Measurements from ENCODE around the gene KCNJ6. TPM values are rescaled to one million over a fixed set of nuclear protein-coding genes. Genes with fewer than 3 reads are reported as not detected.

KCNJ6 gene
- total RNA-seq, 2 experiments from 2014 or later, result not detected

- no peaks in the 10 kb centered on the region for H4K20me1 ChIP-seq (ENCODE audit: insufficient read depth, low read length)
- no peak overlapping the region for H2AFZ ChIP-seq (ENCODE audit: low read length)
- no peak for TF ChIP-seq CTCF (conservative IDR thresholded peaks at IDR 0.05; ENCODE audit: low read length)
- no peak for TF ChIP-seq EZH2phosphoT487 (IDR thresholded peaks at IDR 0.05; ENCODE audit: borderline replicate concordance, low read depth, low read length)
- no peaks in the 10 kb centered on the region for H3K9me3 ChIP-seq (ENCODE audit: low read length)
- no peaks in the 10 kb centered on the region for H3K4me1 ChIP-seq (ENCODE audit: insufficient read depth, low read length, poor library complexity, severe bottlenecking)
- no peak for DNase-seq (ENCODE audit: low spot score)
- no peak overlapping the region for H3K4me2 ChIP-seq (ENCODE audit: low read length)
- intact Hi-C loops (cut with micrococcal nuclease; ENCODE audit: unreplicated experiment), result no loop called here
- no TSS peak for BruUV-seq (replicated peaks)
- H3K4me3 ChIP-seq (ENCODE audit: low read depth, low read length, poor library complexity, severe bottlenecking), result no peak overlapping the region
- H3K36me3 ChIP-seq (ENCODE audit: insufficient read depth, low read length), result no peaks in the 10 kb centered on the region
- ChIA-PET CTCF (ENCODE audit: unreplicated experiment) (no interaction called here), POLR2A (no interaction called here)
- H3K27ac ChIP-seq (ENCODE audit: low read depth, low read length, poor library complexity, severe bottlenecking), result no peak overlapping the region
- no peaks in the 10 kb centered on the region for H3K9me2 ChIP-seq (ENCODE audit: insufficient read depth, low read length)
- H3K79me2 ChIP-seq (ENCODE audit: insufficient read depth, low read depth, low read length), result no peaks in the 10 kb centered on the region
Measured at GRCh38 chr21:37821092-37821491, 95.2 kb downstream of the KCNJ6 start.

DNA sequence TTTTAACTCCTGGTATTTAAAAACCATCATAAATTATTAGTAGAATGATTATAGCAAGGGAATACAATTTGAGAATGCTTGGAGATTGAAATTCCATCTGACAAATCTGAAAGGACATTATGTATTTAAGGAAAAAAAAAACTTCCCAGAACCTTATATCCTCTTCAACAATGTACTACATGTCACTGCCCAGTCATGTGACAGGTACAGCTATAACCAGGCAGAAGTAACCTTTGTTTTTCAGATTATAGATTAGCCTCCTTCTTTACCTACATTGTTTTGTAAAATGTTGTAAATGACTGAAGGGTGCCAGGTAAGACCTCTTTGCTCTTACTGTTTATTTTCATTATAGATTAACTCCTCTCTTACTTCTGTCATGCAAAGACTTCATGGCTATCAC, 96.9 kb downstream of the KCNJ6 start:
- Histone ChIP-seq H3K79me2 (ENCODE audit: insufficient read depth, low read depth, low read length) (no peaks in the 10 kb centered on the region), H3K9me2 (ENCODE audit: insufficient read depth, low read length) (no peaks in the 10 kb centered on the region), H3K4me3 (ENCODE audit: low read depth, low read length, poor library complexity, severe bottlenecking) (no peak overlapping the region), H2AFZ (ENCODE audit: low read length) (no peak overlapping the region), H3K9me3 (ENCODE audit: low read length) (no peaks in the 10 kb centered on the region), H3K4me1 (ENCODE audit: insufficient read depth, low read length, poor library complexity, severe bottlenecking) (no peaks in the 10 kb centered on the region), H3K36me3 (ENCODE audit: insufficient read depth, low read length) (no peaks in the 10 kb centered on the region), H3K4me2 (ENCODE audit: low read length) (no peak overlapping the region), H3K27ac (ENCODE audit: low read depth, low read length, poor library complexity, severe bottlenecking) (no peak overlapping the region), H4K20me1 (ENCODE audit: insufficient read depth, low read length) (no peaks in the 10 kb centered on the region)
- no peak for DNase-seq (ENCODE audit: low spot score)
- TF ChIP-seq EZH2phosphoT487 (IDR thresholded peaks at IDR 0.05; ENCODE audit: borderline replicate concordance, low read depth, low read length) (no peak), CTCF (conservative IDR thresholded peaks at IDR 0.05; ENCODE audit: low read length) (no peak)
- no TSS peak for BruUV-seq (replicated peaks)
- intact Hi-C loops (cut with micrococcal nuclease; ENCODE audit: unreplicated experiment), result no loop called here
- ChIA-PET POLR2A (interaction anchor here (0.6 to 0.7 kb wide), 2 partner anchors 24 to 157 kb away, joined by 4 to 7 read pairs; no protein-coding TSS in a partner anchor), CTCF (ENCODE audit: unreplicated experiment) (no interaction called here)

GRCh38 chr21:37817242-37817641, 99.0 kb downstream of the KCNJ6 start:
- H3K36me3 ChIP-seq (ENCODE audit: insufficient read depth, low read length), result no peaks in the 10 kb centered on the region
- 0 out of 2 replicates have a peak, but pooled peaks cover 3% of the 10 kb centered on the region for H3K9me3 ChIP-seq (ENCODE audit: low read length)
- H3K4me3 ChIP-seq (ENCODE audit: low read depth, low read length, poor library complexity, severe bottlenecking), result no peak overlapping the region
- BruUV-seq (replicated peaks), result no TSS peak
- TF ChIP-seq EZH2phosphoT487 (IDR thresholded peaks at IDR 0.05; ENCODE audit: borderline replicate concordance, low read depth, low read length), result no peak
- no peak for TF ChIP-seq CTCF (conservative IDR thresholded peaks at IDR 0.05; ENCODE audit: low read length)
- POLR2A ChIA-PET, result no interaction called here
- H3K4me1 ChIP-seq (ENCODE audit: insufficient read depth, low read length, poor library complexity, severe bottlenecking), result no peaks in the 10 kb centered on the region
- H3K9me2 ChIP-seq (ENCODE audit: insufficient read depth, low read length), result no peaks in the 10 kb centered on the region
- no peak overlapping the region for H3K4me2 ChIP-seq (ENCODE audit: low read length)
- intact Hi-C loops (cut with micrococcal nuclease; ENCODE audit: unreplicated experiment), result no loop called here
- CTCF ChIA-PET (ENCODE audit: unreplicated experiment), result no interaction called here
- no peaks in the 10 kb centered on the region for H3K79me2 ChIP-seq (ENCODE audit: insufficient read depth, low read depth, low read length)
- no peak overlapping the region for H3K27ac ChIP-seq (ENCODE audit: low read depth, low read length, poor library complexity, severe bottlenecking)
- no peaks in the 10 kb centered on the region for H4K20me1 ChIP-seq (ENCODE audit: insufficient read depth, low read length)
- no peak overlapping the region for H2AFZ ChIP-seq (ENCODE audit: low read length)
- no peak for DNase-seq (ENCODE audit: low spot score)
